Measurements from ENCODE around the gene PHF5A. TPM values are rescaled to one million over a fixed set of nuclear protein-coding genes. Genes with fewer than 3 reads are reported as not detected.

Gene PHF5A
- total and polyA plus RNA-seq, 2 donors (not counting 1 experiment from before 2014, with no cell fraction given): 61.5 to 63.3 TPM

DNA sequence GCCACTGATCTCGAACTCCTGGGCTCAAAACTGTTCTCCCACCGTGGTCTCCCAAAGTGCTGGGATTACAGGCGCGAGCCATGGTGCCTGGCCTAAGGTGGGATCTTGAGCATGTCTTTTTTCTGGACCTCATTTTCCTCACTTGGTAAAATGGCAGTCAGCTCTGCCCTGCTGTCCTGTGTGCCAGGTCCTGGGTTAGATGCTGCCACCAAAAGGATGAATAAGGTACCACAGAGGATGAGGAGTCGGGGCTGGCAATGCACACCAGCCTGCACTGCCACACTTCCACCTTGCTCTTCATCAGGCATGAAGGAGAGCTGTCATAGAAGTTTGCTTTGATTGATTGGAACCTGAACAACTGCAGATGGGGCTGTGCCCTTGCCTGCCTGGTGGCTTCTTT is 32.7 kb upstream of the PHF5A start:
- Histone ChIP-seq H2AFZ (ENCODE audit: low read length) (no peak overlapping the region), H4K20me1 (ENCODE audit: control insufficient read depth, extremely low read depth, insufficient read depth, low read length) (no peaks in the 10 kb centered on the region), H3K27ac (ENCODE audit: insufficient read depth, low read length) (no peak overlapping the region), H3K79me2 (ENCODE audit: control insufficient read depth, insufficient read depth, low read length) (no peaks in the 10 kb centered on the region), H3K36me3 (ENCODE audit: control insufficient read depth, insufficient read depth, low read length) (peaks cover 7% of the 10 kb centered on the region), H3K4me3 (replicated peaks in 1 of 4; ENCODE audit: control extremely low read depth in 1 of 4, insufficient read depth in 1 of 4, low read depth in 3 of 4, low read length in 4 of 4) (no peak overlapping the region), H3K27me3 (ENCODE audit: control insufficient read depth, insufficient read depth, low read length) (no peaks in the 10 kb centered on the region), H3K4me1 (ENCODE audit: control insufficient read depth, extremely low read depth, insufficient read depth, low read length) (no peaks in the 10 kb centered on the region), H3K9ac (ENCODE audit: insufficient read depth, low read length) (no peak overlapping the region), H3K4me2 (ENCODE audit: extremely low read depth, insufficient read depth, low read length) (no peak overlapping the region), H3K9me3 (ENCODE audit: control insufficient read depth, insufficient read depth, low read depth, low read length) (no peaks in the 10 kb centered on the region)
- TF ChIP-seq EZH2 (IDR thresholded peaks at IDR 0.05; ENCODE audit: low read length, missing control alignments): no peak
- TF ChIP-seq, protein P1, sequence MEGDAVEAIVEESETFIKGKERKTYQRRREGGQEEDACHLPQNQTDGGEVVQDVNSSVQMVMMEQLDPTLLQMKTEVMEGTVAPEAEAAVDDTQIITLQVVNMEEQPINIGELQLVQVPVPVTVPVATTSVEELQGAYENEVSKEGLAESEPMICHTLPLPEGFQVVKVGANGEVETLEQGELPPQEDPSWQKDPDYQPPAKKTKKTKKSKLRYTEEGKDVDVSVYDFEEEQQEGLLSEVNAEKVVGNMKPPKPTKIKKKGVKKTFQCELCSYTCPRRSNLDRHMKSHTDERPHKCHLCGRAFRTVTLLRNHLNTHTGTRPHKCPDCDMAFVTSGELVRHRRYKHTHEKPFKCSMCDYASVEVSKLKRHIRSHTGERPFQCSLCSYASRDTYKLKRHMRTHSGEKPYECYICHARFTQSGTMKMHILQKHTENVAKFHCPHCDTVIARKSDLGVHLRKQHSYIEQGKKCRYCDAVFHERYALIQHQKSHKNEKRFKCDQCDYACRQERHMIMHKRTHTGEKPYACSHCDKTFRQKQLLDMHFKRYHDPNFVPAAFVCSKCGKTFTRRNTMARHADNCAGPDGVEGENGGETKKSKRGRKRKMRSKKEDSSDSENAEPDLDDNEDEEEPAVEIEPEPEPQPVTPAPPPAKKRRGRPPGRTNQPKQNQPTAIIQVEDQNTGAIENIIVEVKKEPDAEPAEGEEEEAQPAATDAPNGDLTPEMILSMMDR (conservative IDR thresholded peaks at IDR 0.05 in 1 of 2, IDR thresholded peaks at IDR 0.05 in 1 of 2; ENCODE audit: low read depth in 1 of 2, low read length in 2 of 2): peak; percentile 9 to 27
- DNase-seq (ENCODE audit: low read depth in 2 of 2): peak in 1 of 2 donors; percentile 27

DNA sequence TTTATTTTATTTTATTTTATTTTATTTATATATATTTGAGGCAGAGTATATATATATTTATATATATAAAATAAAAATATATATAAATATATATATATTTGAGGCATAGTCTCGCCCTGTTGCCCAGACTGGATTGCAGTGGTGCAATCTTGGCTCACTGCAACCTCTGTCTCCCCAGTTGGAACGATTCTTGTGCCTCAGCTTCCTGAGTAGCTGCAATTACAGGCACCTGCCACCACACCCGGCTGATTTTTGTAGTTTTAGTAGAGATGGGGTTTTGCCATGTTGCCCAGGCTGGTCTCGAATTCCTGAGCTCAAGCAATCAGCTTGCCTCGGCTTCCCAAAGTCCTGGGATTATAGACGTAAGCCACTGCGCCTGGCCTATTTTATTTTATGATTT is 31.8 kb upstream of the PHF5A start:
- TF ChIP-seq EZH2 (IDR thresholded peaks at IDR 0.05; ENCODE audit: low read length, missing control alignments): no peak
- TF ChIP-seq, protein P1 (conservative IDR thresholded peaks at IDR 0.05 in 1 of 2, IDR thresholded peaks at IDR 0.05 in 1 of 2; ENCODE audit: low read depth in 1 of 2, low read length in 2 of 2): no peak
- H3K27ac ChIP-seq (ENCODE audit: insufficient read depth, low read length): no peak overlapping the region

DNA sequence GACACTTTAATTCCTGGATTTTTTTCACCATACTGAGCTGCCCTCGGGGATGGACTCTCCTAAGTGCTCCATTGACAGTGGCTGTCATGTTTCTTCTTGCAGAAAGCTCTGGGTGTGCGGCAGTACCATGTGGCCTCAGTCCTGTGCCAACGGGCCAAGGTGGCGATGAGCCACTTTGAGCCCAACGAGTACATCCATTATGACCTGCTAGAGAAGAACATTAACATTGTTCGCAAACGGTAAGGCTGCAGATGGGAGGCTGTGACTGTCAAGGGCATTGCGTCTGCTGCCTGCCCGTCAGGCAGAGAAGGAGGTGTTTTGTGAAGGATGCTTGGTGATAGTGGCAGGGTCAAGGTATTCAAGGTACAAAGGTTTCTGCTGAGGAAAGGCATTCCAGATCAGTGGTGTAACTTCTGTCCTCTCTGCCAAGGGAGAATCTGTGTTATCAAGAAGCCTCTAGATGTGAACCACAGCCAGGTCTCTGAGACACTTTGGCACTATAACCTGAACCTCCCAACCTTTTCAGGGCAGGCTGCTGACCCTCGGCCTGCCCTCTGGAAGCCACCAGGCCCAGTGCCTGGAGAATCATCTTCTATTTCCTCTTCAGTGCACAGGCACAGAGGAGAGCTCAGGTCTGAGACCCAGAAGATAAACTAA is 31.3 kb upstream of the PHF5A start:
- TF ChIP-seq EZH2 (IDR thresholded peaks at IDR 0.05; ENCODE audit: low read length, missing control alignments): no peak
- TF ChIP-seq, protein P1 (conservative IDR thresholded peaks at IDR 0.05 in 1 of 2, IDR thresholded peaks at IDR 0.05 in 1 of 2; ENCODE audit: low read depth in 1 of 2, low read length in 2 of 2): no peak
- Histone ChIP-seq H3K79me2 (ENCODE audit: control insufficient read depth, insufficient read depth, low read length) (no peaks in the 10 kb centered on the region), H3K4me3 (replicated peaks in 1 of 4; ENCODE audit: control extremely low read depth in 1 of 4, insufficient read depth in 1 of 4, low read depth in 3 of 4, low read length in 4 of 4) (no peak overlapping the region), H3K27ac (ENCODE audit: insufficient read depth, low read length) (no peak overlapping the region), H3K36me3 (ENCODE audit: control insufficient read depth, insufficient read depth, low read length) (peaks cover 7% of the 10 kb centered on the region), H3K9ac (ENCODE audit: insufficient read depth, low read length) (no peak overlapping the region), H2AFZ (ENCODE audit: low read length) (no peak overlapping the region), H3K27me3 (ENCODE audit: control insufficient read depth, insufficient read depth, low read length) (no peaks in the 10 kb centered on the region), H3K9me3 (ENCODE audit: control insufficient read depth, insufficient read depth, low read depth, low read length) (no peaks in the 10 kb centered on the region), H3K4me2 (ENCODE audit: extremely low read depth, insufficient read depth, low read length) (no peak overlapping the region), H4K20me1 (ENCODE audit: control insufficient read depth, extremely low read depth, insufficient read depth, low read length) (no peaks in the 10 kb centered on the region), H3K4me1 (ENCODE audit: control insufficient read depth, extremely low read depth, insufficient read depth, low read length) (no peaks in the 10 kb centered on the region)
- no peak for DNase-seq (ENCODE audit: low read depth in 2 of 2)

More for the DNA sequence above, 31.8 kb upstream of the PHF5A start:
- H3K9me3 ChIP-seq (ENCODE audit: control insufficient read depth, insufficient read depth, low read depth, low read length): no peaks in the 10 kb centered on the region
- DNase-seq (ENCODE audit: low read depth in 2 of 2): no peak
- no peak overlapping the region for H2AFZ ChIP-seq (ENCODE audit: low read length)
- H3K9ac ChIP-seq (ENCODE audit: insufficient read depth, low read length): no peak overlapping the region
- H3K4me1 ChIP-seq (ENCODE audit: control insufficient read depth, extremely low read depth, insufficient read depth, low read length): no peaks in the 10 kb centered on the region
- no peak overlapping the region for H3K4me3 ChIP-seq (replicated peaks in 1 of 4; ENCODE audit: control extremely low read depth in 1 of 4, insufficient read depth in 1 of 4, low read depth in 3 of 4, low read length in 4 of 4)
- H3K36me3 ChIP-seq (ENCODE audit: control insufficient read depth, insufficient read depth, low read length): peaks cover 7% of the 10 kb centered on the region
- H3K27me3 ChIP-seq (ENCODE audit: control insufficient read depth, insufficient read depth, low read length): no peaks in the 10 kb centered on the region
- no peaks in the 10 kb centered on the region for H3K79me2 ChIP-seq (ENCODE audit: control insufficient read depth, insufficient read depth, low read length)
- no peaks in the 10 kb centered on the region for H4K20me1 ChIP-seq (ENCODE audit: control insufficient read depth, extremely low read depth, insufficient read depth, low read length)
- no peak overlapping the region for H3K4me2 ChIP-seq (ENCODE audit: extremely low read depth, insufficient read depth, low read length)

Measured in fibroblast of lung (primary cell).